ENCODE results near the gene CTSL.

DNA sequence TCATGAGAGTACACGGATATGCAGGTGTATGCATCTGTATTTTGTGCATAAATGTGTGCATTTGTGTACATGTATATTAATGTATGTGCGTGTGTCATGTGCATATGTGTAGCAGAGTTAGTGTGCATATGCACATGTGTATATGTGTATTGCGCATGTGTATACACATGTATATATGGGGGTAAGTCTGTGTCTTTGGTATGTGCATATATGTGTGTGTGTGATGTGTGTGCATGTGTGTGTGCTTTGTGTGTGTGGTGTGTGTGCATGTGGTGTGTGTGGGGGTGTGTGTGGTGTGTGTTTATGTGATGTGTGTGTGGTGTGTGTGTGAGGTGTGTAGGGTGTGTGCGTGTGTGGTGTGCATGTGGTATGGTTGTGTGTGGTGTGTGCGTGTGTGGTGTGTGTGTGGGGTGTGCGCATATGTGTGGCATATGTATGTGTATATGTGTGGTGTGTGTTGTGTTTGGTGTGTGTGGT is 13.1 kb upstream of the CTSL start:
- TF ChIP-seq EZH2phosphoT487 (IDR thresholded peaks at IDR 0.05; ENCODE audit: insufficient read depth, low read depth) (no peak), EZH2 (IDR thresholded peaks at IDR 0.05; ENCODE audit: insufficient read depth, poor library complexity, severe bottlenecking) (no peak)

Data from GM23248 (cell line).